CD4-positive, alpha-beta T cell treated with Interferon alpha-2 for 1 hour (primary cell): Measurements from ENCODE around the gene BNIP2.
A peak's percentile ranks its signal among the peaks of the same experiment; 100 is the strongest.

Experiments used
- DNase-seq, 2 donors: peaks; one replicate each; pipeline ENCODE4 v3.0.0-alpha.2; 2020 to 2022

Gene BNIP2

DNA sequence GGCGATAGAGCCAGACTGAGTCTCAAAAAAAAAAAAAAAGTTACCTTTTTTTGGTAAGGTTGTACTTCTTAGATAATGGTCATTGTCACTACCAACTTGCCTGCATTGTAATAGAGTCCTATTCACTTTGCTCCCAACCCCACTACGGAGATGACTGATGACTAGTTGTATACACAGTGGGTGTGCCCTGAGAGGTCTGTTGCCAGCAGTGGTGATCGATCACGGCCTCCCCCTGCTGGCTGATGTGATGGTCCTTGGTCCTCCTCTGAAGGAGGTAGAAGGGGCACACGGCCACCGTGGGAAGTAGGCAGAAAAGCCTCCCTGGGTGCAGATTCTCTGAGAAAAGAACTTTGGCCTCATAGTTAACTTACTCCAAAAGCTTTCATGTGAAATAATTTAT, 66.8 kb downstream of the BNIP2 start:
- DNase-seq, result peak; percentile 7 to 23

DNA sequence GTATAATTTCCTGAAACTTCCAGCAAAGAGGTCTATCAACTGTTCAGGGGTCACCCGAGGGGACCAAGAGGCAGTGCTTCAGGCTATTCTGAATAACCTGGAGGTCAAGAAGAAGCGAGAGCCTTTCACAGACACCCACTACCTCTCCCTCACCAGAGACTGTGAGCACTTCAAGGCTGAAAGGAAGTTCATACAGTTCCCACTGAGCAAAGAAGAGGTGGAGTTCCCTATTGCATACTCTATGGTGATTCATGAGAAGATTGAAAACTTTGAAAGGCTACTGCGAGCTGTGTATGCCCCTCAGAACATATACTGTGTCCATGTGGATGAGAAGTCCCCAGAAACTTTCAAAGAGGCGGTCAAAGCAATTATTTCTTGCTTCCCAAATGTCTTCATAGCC, 70.7 kb downstream of the BNIP2 start:
- DNase-seq, result no peak

DNA sequence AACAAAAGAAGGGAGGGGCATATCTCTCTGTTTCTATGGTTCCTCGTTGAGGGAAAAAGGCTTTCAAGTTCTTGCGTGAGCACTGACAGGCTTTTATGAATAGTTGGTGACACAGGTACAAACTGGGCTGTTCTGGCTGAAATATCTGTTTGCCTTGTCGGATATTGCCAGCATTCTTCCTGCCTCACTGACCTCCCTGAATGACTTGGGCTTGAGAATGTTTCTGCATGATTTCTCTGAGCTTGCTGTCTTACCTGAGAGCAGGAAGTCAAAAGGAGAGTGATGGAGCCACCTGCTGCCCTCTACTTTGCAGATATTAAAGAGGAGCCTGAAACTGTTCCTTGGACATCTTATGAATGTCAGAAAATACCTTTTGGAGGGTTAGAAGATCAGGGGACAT, 72.7 kb downstream of the BNIP2 start:
- no peak for DNase-seq

DNA sequence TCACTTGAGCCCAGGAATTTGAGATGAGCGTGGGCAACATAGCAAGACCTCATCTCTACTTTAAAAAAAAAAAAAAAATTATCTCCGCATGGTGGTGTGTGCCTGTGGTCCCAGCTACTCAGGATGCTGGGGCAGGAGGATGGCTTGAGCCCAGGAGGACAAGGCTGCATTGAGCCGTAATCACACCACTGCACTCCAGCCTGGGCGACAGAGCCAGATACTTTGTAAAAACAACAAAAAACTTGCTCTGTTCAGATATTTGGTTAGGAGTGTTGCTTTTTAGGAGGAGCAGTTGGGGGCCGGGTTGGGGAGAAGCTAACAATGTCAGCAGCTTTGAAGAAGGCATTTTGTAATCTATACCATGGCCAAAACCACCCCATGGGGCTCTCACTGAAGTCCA, 73.5 kb downstream of the BNIP2 start:
- DNase-seq, result no peak

DNA sequence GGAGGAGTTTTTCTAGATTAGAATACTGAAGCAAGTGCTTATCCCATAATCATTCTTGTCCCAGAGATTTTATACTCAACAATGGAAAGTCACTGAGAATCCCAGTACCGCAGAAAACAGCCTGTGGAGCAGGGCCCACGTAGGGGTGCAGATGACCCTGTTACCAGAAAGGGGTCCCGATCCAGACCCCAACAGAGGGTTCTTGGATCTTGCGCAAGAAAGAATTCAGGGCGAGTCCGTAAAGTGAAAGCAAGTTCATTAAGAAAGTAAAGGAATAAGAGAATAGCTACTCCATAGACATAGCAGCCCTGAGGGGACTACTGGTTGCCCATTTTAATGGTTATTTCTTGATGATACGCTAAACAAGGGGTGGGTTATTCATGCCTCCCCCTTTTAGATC, 75.0 kb downstream of the BNIP2 start:
- DNase-seq, result no peak

DNA sequence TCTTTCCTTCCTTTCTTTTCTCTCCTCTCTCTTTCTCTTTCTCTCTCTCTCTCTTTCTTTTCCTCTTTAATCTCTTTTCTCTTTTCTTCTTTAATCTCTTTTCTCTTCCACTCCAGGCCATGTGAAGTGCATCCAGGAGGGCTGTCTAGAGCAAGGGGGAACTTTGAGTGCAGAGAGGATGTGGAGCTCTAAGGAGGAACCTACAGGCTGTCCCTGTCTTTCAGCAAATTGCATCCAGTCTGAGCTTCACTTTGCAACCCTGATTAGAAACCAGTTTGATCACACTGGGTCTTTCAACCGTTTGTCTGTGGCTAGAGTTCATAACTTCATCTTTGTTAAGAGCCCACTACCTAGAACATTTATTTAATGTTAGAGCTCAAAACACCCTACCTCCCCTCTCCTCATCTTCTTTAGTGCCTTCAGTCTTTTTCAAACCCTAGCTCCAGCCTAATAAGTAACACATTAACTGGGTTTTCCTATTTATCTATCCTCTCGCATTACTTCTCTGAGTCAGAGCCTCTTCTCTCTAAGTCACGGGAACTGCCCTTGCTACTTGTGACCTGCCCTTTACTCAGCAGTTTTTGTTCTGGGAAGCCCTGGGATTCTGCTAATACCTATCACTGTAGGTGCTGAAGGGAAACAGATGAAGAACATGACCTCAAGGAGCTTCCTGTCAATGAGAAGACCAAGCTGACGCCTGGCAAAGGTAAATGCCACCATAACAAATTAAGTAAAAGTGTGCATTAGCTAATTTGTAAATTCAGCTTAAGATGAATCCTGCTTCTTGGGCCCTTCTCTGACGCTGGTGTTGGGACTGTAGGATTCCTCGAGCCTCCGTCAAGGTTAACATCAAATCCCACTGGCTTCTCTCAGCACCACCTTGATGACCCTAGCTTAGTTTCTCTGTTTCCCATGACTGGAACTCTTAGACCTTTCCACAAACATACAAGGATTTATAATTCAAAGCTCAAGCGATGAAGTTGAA, 77.6 kb downstream of the BNIP2 start, which contains the start of gene GCNT3:
GCNT3 (plus strand) TSS at position 508 of the 985 bp plus-strand sequence. CDS start 6,456 bp downstream, outside the sequence.
- DNase-seq, result no peak

DNA sequence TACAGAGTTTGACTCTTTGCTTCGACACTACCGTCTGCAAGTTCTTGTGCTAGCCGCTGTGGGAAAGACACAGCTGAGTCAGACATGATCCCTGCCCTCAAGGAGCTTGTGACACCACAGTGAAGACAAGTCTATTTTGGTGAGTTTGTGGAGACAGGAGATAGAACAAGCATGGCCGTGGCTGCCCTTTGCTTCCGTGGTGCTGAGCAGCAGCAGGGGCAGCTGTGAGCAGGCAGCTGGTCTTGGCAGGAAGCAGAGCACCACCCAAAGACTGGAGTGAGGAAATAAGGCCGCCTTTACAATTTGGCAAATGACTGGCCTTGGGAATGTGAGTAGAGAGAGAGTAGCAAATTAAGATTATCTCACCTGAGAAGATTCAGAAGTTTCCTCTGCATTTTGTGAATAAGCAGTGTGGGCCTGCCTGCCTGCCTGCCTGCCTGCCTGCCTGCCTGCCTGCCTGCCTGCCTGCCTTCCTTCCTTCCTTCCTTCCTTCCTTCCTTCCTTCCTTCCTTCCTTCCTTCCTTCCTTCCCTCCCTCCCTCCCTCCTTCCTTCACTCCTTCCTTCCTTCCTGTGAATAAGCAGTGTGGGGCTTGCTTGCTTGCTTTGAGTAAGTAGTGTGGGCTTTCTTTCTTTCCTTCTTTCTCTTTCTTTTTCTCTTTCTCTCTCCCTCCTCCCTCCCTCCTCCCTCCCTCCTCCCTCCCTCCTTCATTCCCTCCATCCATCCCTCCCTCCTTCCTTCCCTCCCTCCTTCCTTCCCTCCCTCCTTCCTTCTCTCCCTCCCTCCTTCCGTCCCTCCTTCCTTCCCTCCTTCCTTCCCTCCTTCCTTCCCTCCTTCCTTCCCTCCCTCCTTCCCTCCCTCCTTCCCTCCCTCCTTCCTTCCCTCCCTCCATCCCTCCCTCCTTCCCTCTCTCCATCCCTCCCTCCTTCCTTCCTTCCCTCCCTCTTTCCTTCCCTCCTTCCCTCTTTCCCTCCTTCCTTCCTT, 79.1 kb downstream of the BNIP2 start:
- DNase-seq, result no peak
